Astrocyte of the hippocampus (primary cell): ENCODE measurements around the gene FOXP1.
"Not testable (repeated sequence)": the region's sequence is repeated elsewhere in the genome, so short reads cannot be mapped to it uniquely, and the experiment has no call there.

Source experiments
- DNase-seq: peaks from one replicate; pipeline ENCODE4 v3.0.0; 2011; ENCODE audit warnings: low read depth, low spot score

The FOXP1 gene

DNA sequence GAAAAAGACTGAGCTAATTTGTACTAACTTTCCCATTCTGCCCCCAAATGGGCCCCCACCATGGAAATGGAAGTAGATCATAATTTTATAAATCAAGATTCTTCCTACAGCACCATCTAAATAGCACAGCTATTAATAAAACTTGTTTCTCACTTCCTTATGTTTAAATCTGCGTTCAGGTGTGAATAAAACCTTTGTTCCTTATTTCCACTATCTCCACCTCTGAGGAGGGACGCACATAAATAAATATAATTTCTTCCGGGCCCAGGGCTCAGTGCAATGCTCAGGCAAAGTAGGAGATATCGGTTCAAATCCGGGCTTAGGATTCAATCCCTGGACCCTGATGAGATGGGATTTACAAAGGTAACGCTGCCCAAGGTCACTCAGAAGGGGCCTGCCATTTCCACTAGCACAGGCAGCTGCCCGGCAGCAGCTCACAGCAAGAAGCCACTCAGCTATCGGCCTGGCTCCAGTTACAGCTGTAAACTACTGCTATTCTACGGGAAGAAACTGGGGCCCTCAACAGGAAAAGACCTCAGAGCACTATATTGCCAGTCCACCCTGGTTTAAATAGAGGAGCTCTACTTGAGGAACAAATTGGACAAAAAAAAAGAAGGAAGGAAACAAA is 52.5 kb downstream of the FOXP1 start:
- DNase-seq, result no peak

DNA sequence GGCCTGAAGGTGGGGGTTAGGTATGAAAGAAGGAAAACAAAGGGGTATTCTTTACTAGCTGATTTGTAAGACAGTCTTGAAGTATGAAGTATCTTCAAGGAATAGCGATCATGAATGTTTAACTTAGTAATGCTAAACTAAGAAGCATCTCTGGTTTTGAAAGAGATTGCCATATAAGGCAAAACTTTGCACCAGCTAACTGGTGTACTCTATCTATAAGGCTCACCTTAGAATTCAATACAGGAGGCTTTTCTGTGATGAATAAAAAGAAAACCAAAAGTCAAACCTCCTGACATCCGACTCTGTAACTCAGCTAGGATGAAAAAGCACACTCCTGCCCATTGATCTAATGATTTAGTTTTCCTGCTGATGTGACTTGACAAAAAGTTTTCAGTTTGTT is 54.7 kb downstream of the FOXP1 start:
- DNase-seq, result no peak

DNA sequence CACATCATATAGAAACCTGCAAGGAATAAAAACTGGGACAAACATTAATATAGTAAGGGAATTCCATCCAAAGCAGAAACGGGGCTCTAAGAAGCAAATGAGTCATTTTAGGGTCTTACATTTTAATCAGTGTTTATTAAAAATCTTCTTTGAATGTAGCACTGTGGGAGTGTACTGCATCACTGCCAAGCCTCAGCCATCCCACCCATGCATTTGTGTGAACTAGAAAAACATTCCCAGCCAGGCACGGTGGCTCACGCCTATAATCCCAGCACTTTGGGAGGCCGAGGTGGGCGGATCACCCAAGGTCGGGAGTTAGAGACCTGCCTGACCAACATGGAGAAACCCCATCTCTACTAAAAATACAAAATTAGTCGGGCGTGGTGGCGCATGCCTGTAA is 57.1 kb downstream of the FOXP1 start:
- not testable (repeated sequence) for DNase-seq

DNA sequence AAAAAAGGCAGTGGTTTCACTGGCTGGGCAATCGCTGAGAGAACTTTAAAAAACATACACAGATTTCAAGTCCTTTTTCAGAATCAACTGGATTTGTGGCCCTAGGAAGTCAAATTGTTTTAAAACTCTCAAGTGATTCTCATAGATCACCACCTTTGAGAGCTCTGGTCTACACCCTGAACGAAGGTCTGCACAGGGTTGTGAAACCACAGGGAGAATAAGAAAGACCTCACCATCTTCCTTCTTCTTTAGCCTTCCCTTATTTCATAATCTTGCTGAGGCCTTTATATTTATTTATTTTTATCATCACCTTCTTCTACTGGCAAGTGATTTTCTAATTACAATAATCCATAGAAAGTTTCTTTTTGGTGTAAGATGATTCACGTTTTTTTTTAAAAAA is 58.1 kb downstream of the FOXP1 start:
- DNase-seq, result no peak

DNA sequence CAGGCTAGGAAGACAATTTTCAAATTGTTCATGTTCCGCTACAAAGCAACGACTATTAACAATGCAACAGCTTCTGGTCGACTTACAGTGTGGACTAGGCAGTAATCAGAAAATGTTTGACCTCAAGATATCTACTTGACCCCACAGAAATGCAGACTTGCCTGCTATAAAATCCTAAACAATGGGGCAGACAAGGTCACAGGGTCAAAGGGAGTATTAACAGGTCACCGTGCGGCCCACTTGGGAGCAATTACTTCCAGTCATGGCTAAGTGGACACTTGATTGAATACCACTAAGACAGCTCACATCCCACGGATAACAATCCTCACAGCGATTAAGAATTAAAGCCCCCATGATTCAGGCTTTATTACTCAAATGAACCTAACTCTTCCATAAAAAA is 58.9 kb downstream of the FOXP1 start:
- DNase-seq, result no peak

DNA sequence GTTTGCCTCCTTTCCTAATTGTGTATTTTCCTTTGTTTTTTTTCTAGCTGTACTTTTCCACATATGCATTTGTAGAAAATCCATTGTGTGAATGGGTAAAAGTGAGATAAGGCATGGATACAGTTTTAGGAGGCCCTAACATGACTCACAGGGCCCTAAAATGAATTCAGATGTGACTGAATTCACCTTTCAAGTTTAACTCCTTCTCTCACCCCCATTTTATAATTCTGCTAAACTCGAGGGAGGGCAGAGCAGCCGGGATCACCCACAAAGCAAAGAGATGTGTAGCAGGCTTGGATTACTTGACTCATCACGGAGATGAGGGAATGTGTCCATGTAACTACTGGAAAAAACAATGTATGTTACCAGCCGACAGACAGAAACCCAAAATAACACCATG is 59.9 kb downstream of the FOXP1 start:
- no peak for DNase-seq

DNA sequence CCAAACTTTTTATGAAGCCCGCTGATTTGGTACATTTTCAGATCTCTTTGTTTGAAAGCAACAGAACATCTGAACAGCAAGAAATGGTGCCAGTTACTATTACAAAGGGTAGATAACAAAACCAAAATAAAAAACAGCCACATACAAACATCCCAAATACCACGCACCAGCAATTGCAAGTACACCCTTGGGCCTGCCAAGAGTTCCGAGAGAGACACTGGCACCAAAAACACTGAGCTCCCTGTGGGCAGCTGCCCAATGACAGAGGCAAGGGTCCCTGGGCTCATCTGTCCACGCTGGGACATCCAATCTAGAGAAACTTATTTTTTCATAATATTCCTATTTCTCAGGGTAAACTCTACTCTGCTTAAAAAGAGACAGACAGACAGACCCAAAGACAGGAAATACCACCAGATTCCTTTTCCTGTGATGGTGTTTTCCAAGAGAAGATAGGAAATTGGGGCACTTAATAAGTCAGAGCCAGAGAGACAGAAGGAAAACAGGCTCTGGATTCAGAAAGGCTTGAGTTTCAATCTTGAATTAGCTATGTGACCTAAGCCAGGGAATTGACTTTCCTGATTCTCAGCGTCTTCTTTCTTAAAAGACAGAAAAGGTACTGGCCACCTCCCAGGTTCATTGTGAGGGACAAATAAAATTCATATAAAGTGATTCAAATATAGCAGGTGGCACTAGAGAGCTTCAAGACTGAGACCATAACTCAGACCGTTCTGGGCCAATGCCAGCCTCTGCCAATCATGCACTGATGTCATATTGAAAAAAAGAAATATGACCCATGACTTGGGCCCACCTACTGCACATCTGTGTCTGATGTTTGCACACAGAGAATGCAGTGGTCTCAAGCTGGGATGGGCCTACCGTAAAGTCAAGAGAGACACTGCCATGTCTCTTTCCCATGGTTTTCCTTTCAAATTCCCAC is 61.3 kb downstream of the FOXP1 start:
- DNase-seq, result no peak

DNA sequence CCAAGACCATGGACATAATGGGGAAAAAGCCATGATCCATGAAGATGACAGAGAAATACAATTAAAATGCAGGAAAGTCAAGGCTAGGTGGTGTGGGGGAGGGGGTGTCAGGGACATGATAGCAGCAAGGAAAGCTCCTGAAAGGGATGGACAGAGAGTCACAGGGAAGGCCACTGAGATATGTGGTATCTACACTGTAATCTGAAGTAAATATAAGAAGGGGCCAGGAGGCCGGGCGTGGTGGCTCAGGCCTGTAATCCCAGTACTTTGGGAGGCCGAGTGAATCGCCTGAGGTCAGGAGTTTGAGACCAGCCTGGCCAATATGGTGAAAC is 62.5 kb downstream of the FOXP1 start:
- no peak for DNase-seq

DNA sequence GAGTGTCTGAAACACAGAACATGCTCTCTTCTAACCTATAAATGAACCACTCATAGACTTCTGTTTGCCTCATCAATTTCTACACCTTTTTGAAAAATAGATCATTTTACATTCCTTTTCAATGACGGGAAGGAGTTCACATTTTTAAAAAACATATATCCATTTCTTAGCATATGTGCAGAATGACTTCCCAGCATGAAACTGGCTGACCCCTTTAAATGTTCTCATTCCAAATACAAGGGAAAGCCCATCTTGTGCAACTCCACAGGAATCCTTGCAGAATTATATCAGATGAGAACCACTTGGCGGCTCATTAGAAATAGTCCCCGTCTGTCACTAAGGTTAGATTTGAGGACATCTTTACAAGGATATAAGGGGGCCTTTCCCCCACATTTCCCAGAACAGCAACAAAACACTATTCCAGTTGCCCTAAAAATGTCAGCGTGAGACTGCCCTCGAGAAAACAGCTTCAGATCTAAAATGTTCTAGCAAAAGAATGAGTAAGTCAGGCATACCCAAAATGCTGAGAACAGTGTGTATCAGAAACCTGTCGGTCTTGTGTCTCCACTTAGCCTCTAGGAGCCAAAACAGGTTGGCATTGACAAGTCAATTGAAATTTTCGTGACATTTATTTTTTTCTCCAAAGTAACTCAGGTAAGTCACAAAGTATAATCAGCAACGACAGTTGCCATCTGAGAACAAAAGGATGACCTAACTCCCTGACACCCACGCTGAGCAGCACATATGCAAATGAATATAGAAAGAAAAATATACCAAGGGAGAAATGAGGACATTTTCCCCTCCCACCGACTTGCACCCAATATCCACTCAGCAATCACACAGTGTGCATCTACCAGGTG is 63.1 kb downstream of the FOXP1 start:
- DNase-seq, result no peak

DNA sequence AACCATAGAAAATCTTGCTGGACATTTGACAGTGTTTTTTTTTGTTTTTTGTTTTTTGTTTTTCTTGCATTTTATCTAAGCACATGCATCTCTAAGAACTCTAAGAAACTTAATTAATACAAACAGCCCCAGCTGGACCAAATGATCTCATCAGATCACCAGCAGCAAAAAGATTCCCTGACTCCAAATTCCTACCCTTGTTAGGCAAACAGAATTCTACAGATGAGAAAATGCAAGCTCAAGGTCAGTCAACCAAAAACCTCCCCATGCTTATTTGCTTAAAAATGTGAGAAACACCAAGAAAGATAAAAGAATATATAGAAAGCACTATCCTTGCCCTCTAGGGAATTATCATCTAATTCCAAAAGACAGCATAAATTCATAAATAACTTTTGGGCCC is 65.4 kb downstream of the FOXP1 start:
- peak; percentile 54 for DNase-seq

DNA sequence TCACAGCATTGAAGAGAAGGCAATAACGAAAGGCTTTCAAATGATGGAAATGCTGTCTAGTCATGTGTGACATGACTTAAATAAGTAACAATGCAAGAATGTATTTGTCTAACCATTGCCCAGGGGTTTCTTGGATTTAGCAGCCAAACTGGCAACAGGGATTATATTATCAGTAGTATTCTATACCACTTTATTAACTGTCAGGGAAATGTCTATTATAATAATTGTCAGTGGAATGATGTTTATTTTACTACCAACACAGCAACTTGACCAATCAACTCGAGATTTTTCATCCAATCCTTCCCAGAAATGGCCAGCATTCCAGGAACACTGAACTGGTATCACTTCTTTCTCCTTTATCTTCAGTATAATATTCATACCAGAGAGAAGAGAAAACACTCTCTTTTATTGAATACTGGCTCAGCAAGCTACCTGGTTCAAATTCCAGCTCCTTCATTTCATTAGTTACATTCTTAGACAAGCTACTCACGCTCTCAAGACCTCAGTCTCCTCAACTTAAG is 66.2 kb downstream of the FOXP1 start:
- peak; percentile 69 for DNase-seq

DNA sequence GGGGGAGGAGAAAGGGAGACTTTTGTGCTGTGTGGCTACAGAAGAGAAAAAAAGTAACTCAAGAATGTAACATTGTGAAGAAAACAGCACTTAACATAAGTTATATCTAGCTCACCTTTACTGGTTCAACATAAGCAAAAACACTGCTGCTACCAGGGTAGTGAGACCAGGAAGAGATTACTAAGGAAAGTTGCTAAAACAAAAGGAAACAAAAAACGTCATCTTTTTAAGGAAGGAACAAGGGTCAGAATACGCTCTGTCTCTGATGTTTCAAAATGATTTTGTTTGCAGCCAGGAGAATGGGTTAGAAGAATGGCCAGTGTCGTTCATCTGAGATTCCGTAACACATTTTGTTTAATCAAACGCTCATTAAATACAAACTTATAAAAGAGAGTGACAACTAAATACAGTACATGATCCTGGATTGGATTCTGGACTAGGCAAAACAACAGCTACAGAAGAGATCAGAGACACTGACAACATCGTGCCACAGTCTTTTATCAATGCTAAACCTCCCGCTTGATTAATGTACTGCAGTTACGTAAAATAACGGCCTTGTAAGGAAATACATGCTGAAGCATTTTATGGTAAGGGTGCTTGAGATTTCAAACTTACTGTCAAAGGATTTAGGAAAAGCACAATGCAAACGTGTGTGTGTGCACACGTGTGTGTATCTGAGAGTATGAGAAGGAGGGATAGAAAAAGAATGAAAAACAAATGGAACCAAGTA is 67.7 kb downstream of the FOXP1 start:
- DNase-seq, result no peak

DNA sequence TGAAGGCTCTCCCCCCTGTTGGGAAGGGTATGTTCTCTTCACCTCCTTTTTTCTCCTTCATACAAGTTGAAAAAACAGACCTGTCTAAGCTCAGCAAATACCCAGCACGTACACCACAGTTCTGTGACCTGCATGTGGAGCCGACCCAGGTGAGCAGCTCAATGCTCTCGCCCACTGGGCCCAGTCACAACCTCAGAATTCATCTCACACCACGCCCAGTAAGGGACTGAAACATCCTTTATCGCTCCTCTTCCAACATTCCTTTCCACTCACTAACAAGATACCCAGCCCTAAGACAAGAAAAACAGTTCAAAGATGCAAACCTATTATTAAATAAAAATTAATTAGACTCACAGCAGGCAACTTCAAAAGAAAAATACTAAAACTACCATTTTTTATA is 68.9 kb downstream of the FOXP1 start:
- DNase-seq, result no peak

DNA sequence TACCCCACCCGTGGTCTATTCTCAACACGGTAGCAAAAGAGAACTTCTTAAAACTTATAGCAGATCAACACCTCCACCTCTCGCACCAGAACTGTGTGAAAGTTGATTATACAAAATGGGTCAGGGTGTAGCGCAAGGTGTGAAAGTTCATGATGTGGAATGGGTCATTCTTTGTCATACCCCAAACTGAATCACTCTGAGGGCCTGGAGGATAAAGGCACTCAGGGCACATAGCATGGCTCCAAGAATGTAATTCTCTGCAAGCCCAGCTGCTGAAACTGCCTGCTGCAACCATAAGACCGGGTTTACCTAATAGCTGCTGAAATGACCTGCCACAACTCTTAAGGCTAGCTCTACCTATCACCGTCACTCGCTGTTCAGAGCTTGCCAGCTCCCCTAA is 70.0 kb downstream of the FOXP1 start:
- no peak for DNase-seq

DNA sequence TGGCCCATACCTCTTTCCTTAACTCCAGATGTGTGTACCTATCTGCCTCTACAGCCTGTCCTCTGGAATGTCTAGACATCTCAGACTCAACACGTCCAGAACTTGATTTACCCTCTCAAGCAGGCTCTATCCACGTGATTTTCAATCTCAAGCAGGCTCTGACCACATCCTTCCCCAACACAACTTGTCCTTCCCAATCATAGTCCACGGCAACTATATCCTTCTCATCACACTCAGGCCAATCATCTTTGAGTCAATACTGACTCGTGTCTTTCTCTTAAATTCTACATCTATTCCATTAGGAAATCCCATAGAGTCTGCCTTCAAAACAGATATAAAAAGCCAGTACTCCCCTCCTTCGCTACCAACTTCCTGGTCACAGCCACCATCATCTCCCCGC is 70.4 kb downstream of the FOXP1 start:
- DNase-seq, result no peak

DNA sequence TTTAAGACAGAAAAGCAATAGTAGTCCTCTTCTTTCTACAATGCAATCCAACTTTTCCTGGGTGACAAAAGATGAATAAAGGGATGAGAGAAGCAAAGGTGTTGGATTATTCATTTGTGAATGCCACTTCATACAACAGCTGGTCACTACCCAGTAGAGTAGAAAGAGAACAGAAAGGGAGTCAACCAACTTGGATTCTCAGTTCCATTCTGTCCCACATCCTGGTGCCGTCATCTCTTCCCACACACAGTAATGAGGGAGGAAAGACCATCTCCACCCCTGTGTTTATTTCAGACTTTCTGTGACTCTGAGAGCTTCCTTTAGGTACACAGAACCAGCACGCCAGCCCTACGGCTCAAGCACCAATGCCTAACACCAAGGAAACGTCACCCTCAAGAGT is 71.0 kb downstream of the FOXP1 start:
- no peak for DNase-seq

DNA sequence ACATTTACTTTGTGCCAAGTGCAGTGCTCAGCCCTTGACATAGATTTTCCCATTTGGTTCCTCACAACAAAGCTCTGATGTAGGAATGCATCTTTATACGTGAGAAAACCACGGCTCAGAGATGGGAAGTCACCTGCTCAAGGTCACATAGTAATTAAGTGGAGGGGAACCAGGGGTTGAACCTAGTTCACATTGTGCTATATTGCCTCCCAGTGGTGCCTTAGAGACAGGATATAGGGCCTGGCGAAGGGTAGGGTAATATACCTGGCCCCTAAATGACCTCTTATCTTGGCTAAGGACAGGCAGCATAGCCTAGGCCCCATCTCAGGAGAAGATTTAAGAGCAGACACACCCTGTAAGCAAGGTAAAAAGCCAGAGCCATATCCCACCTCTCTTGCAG is 71.5 kb downstream of the FOXP1 start:
- DNase-seq, result no peak

DNA sequence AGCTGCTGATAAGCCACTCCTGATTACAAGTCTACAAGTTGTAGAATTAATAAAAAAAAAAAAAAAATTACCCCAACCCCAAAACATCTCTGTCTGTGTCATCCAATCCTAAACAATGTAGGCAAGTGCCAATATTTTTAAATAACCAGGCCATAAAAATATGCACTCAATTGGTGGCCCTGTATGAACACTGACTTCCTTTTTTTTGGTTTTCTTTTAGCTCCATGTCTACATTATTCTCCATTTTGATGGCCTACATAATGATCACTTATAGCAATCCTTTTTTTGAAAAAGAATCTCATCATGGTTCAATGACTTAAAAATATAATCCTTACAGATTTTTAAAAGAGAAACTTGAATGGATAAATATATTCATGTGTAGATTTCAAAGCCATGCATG is 72.1 kb downstream of the FOXP1 start:
- no peak for DNase-seq

DNA sequence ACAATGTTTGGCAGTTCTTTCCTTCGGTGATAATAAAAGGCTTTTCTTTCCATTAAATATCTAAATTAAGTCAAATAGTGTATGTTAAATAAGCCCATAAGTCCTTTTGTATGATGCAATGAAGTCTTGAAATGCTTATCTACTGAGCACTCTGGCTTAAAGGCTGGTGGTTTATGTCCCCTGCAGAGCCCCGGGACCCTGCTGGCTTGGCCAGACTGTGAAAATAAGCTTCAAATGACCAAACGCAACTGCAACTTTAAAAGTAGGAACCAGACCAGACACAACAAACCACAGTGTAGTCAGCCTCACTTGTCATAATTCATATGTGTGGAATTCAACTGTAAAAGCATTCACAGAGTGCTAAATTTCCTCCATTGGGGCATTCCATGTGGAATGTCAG is 72.5 kb downstream of the FOXP1 start:
- DNase-seq, result peak; percentile 93

DNA sequence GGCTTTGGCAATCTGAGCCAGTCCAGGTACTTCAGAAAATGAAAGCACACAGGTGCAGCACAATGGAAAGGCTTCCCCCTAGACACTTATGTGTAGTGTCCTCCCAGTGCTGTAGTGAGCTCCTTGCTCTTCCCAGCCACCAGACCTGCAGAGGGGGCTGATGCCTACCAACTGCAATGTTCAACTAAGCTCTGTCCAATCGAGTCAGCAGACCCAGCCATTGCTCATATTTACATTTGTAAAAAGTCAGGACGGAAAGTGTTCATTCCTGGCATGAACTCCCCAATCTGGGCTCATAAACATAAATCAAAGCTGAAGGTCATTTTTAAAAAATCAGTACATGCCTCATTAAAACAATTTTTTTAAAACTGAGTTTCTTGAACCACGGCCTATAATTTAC is 73.0 kb downstream of the FOXP1 start:
- peak; percentile 72 for DNase-seq

DNA sequence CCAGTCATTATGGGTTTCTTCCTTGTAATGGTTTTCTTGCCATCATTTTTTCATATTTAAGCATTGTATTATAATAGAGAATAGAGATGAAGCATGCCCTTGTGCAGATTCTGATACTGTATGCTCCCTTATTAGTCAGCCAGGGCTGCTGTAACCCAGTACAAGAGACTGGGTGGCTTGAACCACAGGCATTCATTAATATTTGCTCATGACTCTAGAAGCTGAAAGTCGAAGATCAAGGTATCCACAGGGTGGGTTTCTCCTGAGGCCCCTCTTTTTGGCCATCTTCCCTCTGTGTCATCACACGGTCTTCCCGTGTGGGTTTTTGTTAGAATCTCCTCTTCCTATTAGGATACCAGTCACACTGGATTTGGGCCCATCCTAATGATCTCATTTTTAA is 74.5 kb downstream of the FOXP1 start:
- peak; percentile 45 for DNase-seq
